Stimulated activated CD4-positive, alpha-beta T cell treated with anti-CD3 and anti-CD28 coated beads, TNF-alpha, amount 100 ng/mL, for 4 hours (primary cell): ENCODE results near the gene PAFAH1B1.

ENCODE experiments used
- DNase-seq, 3 experiments: peaks; one replicate each; pipeline ENCODE4 v3.0.0-alpha.2; 2020; ENCODE audit warnings: low read depth in 3 of 3

The PAFAH1B1 gene

GRCh38 chr17:2722611-2723010 is 129.2 kb downstream of the PAFAH1B1 start:
- DNase-seq = no peak

GRCh38 chr17:2723505-2723996 is 130.1 kb downstream of the PAFAH1B1 start:
- no peak for DNase-seq

- no peak for DNase-seq
These were observed 130.7 kb downstream of the PAFAH1B1 start for GRCh38 chr17:2723997-2724783.

GRCh38 chr17:2724784-2725164 is 131.3 kb downstream of the PAFAH1B1 start:
- DNase-seq = peak in 1 of 3 experiments; percentile 40

GRCh38 chr17:2730764-2731353 is 137.4 kb downstream of the PAFAH1B1 start:
- no peak for DNase-seq

- DNase-seq = no peak
These were observed 138.4 kb downstream of the PAFAH1B1 start for GRCh38 chr17:2731807-2732206.

- no peak for DNase-seq
These were observed 141.5 kb downstream of the PAFAH1B1 start for GRCh38 chr17:2734939-2735338.
